ENCODE data around the gene FAR2.

Gene FAR2

GRCh38 chr12:29264424-29264823, 115.3 kb downstream of the FAR2 start:
- no peaks in the 10 kb centered on the region for H3K79me2 ChIP-seq (ENCODE audit: insufficient read depth, low read length)
- H3K4me2 ChIP-seq (ENCODE audit: low read depth, low read length, poor library complexity, severe bottlenecking): no peak overlapping the region
- no peak overlapping the region for H2AFZ ChIP-seq (ENCODE audit: low read depth, low read length, severe bottlenecking)
- no peak overlapping the region for H3K9ac ChIP-seq (ENCODE audit: low read length)
- TF ChIP-seq CTCF (IDR thresholded peaks at IDR 0.05; ENCODE audit: insufficient read depth, low read length, poor library complexity, severe bottlenecking) (no peak), EZH2phosphoT487 (conservative IDR thresholded peaks at IDR 0.05; ENCODE audit: low read length) (no peak)
- no peaks in the 10 kb centered on the region for H3K27me3 ChIP-seq (ENCODE audit: low read length)
- H3K4me3 ChIP-seq (ENCODE audit: insufficient read depth, low read length, poor library complexity, severe bottlenecking): no peak overlapping the region
- no peaks in the 10 kb centered on the region for H3K36me3 ChIP-seq (ENCODE audit: low read length)
- no peaks in the 10 kb centered on the region for H3F3A ChIP-seq (ENCODE audit: insufficient read depth)
- no peak overlapping the region for H3K27ac ChIP-seq (ENCODE audit: low read depth, low read length)
- H3K9me3 ChIP-seq (ENCODE audit: insufficient read depth, low read length): no peaks in the 10 kb centered on the region
- no peaks in the 10 kb centered on the region for H3K9me2 ChIP-seq (replicated peaks; ENCODE audit: insufficient read depth, low read length)
- no peaks in the 10 kb centered on the region for H4K20me1 ChIP-seq (ENCODE audit: low read depth, low read length)

- Histone ChIP-seq H3K27me3 (ENCODE audit: low read length) (no peaks in the 10 kb centered on the region), H3K9ac (ENCODE audit: low read length) (no peak overlapping the region), H3K4me3 (ENCODE audit: insufficient read depth, low read length, poor library complexity, severe bottlenecking) (no peak overlapping the region), H3K27ac (ENCODE audit: low read depth, low read length) (no peak overlapping the region), H3K4me2 (ENCODE audit: low read depth, low read length, poor library complexity, severe bottlenecking) (no peak overlapping the region), H3K9me2 (replicated peaks; ENCODE audit: insufficient read depth, low read length) (no peaks in the 10 kb centered on the region), H4K20me1 (ENCODE audit: low read depth, low read length) (no peaks in the 10 kb centered on the region), H3F3A (ENCODE audit: insufficient read depth) (no peaks in the 10 kb centered on the region), H2AFZ (ENCODE audit: low read depth, low read length, severe bottlenecking) (no peak overlapping the region), H3K79me2 (ENCODE audit: insufficient read depth, low read length) (no peaks in the 10 kb centered on the region), H3K9me3 (ENCODE audit: insufficient read depth, low read length) (no peaks in the 10 kb centered on the region), H3K36me3 (ENCODE audit: low read length) (no peaks in the 10 kb centered on the region)
- TF ChIP-seq EZH2phosphoT487 (conservative IDR thresholded peaks at IDR 0.05; ENCODE audit: low read length) (no peak), CTCF (IDR thresholded peaks at IDR 0.05; ENCODE audit: insufficient read depth, low read length, poor library complexity, severe bottlenecking) (no peak)
Observed at GRCh38 chr12:29269706-29270408, 120.8 kb downstream of the FAR2 start.

- no peak overlapping the region for H3K27ac ChIP-seq (ENCODE audit: low read depth, low read length)
Observed at GRCh38 chr12:29270446-29270845, 121.4 kb downstream of the FAR2 start.

More at GRCh38 chr12:29270446-29270845, 121.4 kb downstream of the FAR2 start:
- Histone ChIP-seq H3K9me3 (ENCODE audit: insufficient read depth, low read length) (no peaks in the 10 kb centered on the region), H3K79me2 (ENCODE audit: insufficient read depth, low read length) (no peaks in the 10 kb centered on the region), H3K9ac (ENCODE audit: low read length) (no peak overlapping the region), H4K20me1 (ENCODE audit: low read depth, low read length) (no peaks in the 10 kb centered on the region), H3K9me2 (replicated peaks; ENCODE audit: insufficient read depth, low read length) (no peaks in the 10 kb centered on the region), H3K4me3 (ENCODE audit: insufficient read depth, low read length, poor library complexity, severe bottlenecking) (no peak overlapping the region), H3K4me2 (ENCODE audit: low read depth, low read length, poor library complexity, severe bottlenecking) (no peak overlapping the region), H3K36me3 (ENCODE audit: low read length) (no peaks in the 10 kb centered on the region), H3K27me3 (ENCODE audit: low read length) (no peaks in the 10 kb centered on the region), H3F3A (ENCODE audit: insufficient read depth) (no peaks in the 10 kb centered on the region), H2AFZ (ENCODE audit: low read depth, low read length, severe bottlenecking) (no peak overlapping the region)
- TF ChIP-seq CTCF (IDR thresholded peaks at IDR 0.05; ENCODE audit: insufficient read depth, low read length, poor library complexity, severe bottlenecking) (no peak), EZH2phosphoT487 (conservative IDR thresholded peaks at IDR 0.05; ENCODE audit: low read length) (no peak)

Data from SU-DHL-6 (cell line).